PC-9 (cell line): ENCODE data around the gene LINS1.

Source experiments
- CTCF ChIP-seq: fragments of 200-600 bp; sonication (generic); conservative IDR thresholded peaks from 2 replicates; pipeline ENCODE4 v1.6.1; 2017; ENCODE audit warnings: mixed run types, antibody characterized with exemption, mild to moderate bottlenecking, moderate library complexity
- EZH2 ChIP-seq: fragments of 200-600 bp; sonication (generic); IDR thresholded peaks from 2 replicates; pipeline ENCODE4 v1.8.0; 2017; ENCODE audit warnings: antibody characterized with exemption, low read depth

GRCh38 chr15:100633763-100634075 lies 31.7 kb upstream of the LINS1 start:
- no peak for TF ChIP-seq CTCF
- no peak for TF ChIP-seq EZH2
